Large intestine (tissue), 3 donors: Measurements from ENCODE around the gene H6PD. TPM values are rescaled to one million over a fixed set of nuclear protein-coding genes. Genes with fewer than 3 reads are reported as not detected.
A peak's percentile ranks its signal among the peaks of the same experiment; 100 is the strongest.

Experiments used
- DNase-seq, 2 donors: peaks; one replicate each; pipeline versions ENCODE4 v3.0.0 to v3.0.0-alpha.2; 2013
- H3K27ac ChIP-seq: one replicate; pipeline ENCODE4 v1.5.1; 2013; ENCODE audit warnings: low read length
- H3K27me3 ChIP-seq: 2 replicates; pipeline ENCODE4 v1.6.1; 2013; ENCODE audit warnings: low read length; ENCODE audit not compliant: control insufficient read depth, insufficient read depth
- H3K36me3 ChIP-seq: 2 replicates; pipeline ENCODE4 v1.6.1; 2013; ENCODE audit warnings: low read length; ENCODE audit not compliant: control insufficient read depth, insufficient read depth
- H3K4me1 ChIP-seq: one replicate; pipeline ENCODE4 v1.6.1; 2013; ENCODE audit warnings: low read length; ENCODE audit not compliant: control insufficient read depth, insufficient read depth
- H3K4me3 ChIP-seq: one replicate; pipeline ENCODE4 v1.5.1; 2013; ENCODE audit warnings: low read length
- H3K9me3 ChIP-seq: one replicate; pipeline ENCODE4 v1.6.1; 2013; ENCODE audit warnings: mild to moderate bottlenecking, low read depth, low read length, moderate library complexity; ENCODE audit not compliant: control insufficient read depth
- whole genome bisulfite sequencing: methylation state at CpG from one replicate; pipeline ENCODE4 v1.1.5; 2013; ENCODE audit warnings: low lambda C conversion rate; ENCODE audit not compliant: insufficient coverage; 5-methylcytosine and 5-hydroxymethylcytosine counted together
- polyA plus RNA-seq: library from polyadenylated mRNA; unstranded; fragments of 120-200 nt; gene quantifications from one replicate; pipeline ENCODE4 v1.2.1, GENCODE V29; 2013

Gene H6PD
- polyA plus RNA-seq, 1 donor, result 36.6 TPM

- Histone ChIP-seq H3K4me1 (no peaks in the 10 kb centered on the region), H3K27me3 (peaks cover 38% of the 10 kb centered on the region), H3K4me3 (no peak overlapping the region), H3K9me3 (no peaks in the 10 kb centered on the region), H3K27ac (no peak overlapping the region), H3K36me3 (no peaks in the 10 kb centered on the region)
- WGBS, result no CpG with 5 or more reads among the region's 8 CpGs
- no peak for DNase-seq
Observed at GRCh38 chr1:9195651-9196050, 38.9 kb upstream of the H6PD start.

- Histone ChIP-seq H3K4me3 (no peak overlapping the region), H3K27me3 (peaks cover 46% of the 10 kb centered on the region), H3K36me3 (no peaks in the 10 kb centered on the region), H3K4me1 (peaks cover 3% of the 10 kb centered on the region), H3K27ac (no peak overlapping the region), H3K9me3 (no peaks in the 10 kb centered on the region)
- DNase-seq, result peak in 1 of 2 donors; percentile 50
- WGBS, result no CpG with 5 or more reads among the region's 31 CpGs
Observed at GRCh38 chr1:9196129-9197040, 38.2 kb upstream of the H6PD start.

GRCh38 chr1:9197186-9198099, 37.1 kb upstream of the H6PD start:
- Histone ChIP-seq H3K27me3 (peaks cover 56% of the 10 kb centered on the region), H3K4me3 (no peak overlapping the region), H3K9me3 (no peaks in the 10 kb centered on the region), H3K27ac (no peak overlapping the region), H3K36me3 (no peaks in the 10 kb centered on the region), H3K4me1 (peaks cover 4% of the 10 kb centered on the region)
- no peak for DNase-seq
- no CpG with 5 or more reads among the region's 22 CpGs for WGBS

- WGBS, result no CpG with 5 or more reads among the region's 54 CpGs
Observed at GRCh38 chr1:9198538-9199361, 35.8 kb upstream of the H6PD start.

DNA sequence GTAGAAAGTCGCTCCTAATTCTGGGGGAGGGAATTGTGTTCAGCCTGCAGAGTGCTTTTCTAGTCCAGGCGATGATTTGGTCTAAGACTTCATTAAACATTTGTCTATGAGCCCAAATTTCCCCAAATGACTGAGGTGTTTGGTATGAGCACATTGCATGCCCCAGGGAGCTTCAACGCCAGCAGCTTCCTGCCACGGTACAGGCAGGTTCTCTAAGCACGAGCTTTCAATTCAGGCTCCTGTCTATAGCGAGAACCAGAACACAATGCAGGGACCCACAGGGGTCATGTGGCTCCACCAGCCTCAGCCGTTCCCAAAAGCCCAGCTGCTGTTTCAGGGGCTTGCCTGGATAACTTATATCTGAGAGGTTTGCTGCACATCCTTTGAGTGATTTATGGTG, 34.1 kb upstream of the H6PD start:
- H3K27me3 ChIP-seq, result peaks cover 75% of the 10 kb centered on the region
- H3K4me1 ChIP-seq, result peaks cover 8% of the 10 kb centered on the region
- no peaks in the 10 kb centered on the region for H3K36me3 ChIP-seq
- H3K4me3 ChIP-seq, result no peak overlapping the region
- no peak overlapping the region for H3K27ac ChIP-seq
- no CpG with 5 or more reads among the region's 7 CpGs for WGBS
- no peak for DNase-seq
- no peaks in the 10 kb centered on the region for H3K9me3 ChIP-seq

More at GRCh38 chr1:9198538-9199361, 35.8 kb upstream of the H6PD start:
- Histone ChIP-seq H3K9me3 (no peaks in the 10 kb centered on the region), H3K4me1 (peaks cover 4% of the 10 kb centered on the region), H3K36me3 (no peaks in the 10 kb centered on the region), H3K27ac (no peak overlapping the region), H3K27me3 (peaks cover 69% of the 10 kb centered on the region), H3K4me3 (no peak overlapping the region)
- DNase-seq, result no peak

DNA sequence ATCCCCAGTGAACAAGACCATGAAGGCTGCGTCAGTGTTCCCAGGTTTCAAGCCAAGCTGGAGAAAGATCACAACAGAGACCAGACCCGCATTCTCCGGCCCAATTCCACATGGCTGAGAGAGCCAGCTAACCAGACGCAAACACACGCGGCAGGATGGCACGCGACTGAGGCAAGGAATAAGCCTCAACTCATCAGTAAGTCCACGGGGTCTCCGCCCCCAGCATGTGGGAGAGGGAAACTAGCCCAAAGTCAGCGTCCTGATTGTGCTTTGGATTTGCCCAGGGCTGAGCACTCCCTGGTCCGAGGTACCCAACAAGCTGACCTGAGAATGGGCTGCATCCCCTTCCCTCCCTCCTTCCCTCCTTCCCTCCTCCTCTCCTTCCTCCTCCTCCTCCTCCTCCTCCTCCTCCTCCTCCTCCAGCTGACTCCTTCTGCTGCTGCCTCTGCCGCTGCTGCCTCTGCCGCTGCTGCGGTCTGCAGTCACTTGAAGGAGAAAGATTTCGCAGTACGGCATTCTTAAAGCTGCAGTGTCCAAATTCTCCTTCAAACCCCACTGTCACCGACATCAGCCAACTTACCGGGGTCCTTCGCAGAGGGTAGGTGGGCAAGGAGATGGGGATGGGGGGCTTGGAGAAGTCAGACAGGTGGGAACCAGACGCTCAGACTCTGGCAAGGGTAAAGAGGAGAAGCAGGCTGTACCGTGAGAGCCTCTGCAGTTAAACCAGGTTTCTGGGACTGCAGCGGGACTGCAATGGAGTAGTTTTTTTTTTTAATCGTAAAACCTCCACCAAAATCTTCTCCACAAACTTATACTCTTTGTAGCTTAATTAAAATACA, 33.0 kb upstream of the H6PD start:
- Histone ChIP-seq H3K27me3 (peaks cover 74% of the 10 kb centered on the region), H3K4me1 (peaks cover 8% of the 10 kb centered on the region), H3K36me3 (no peaks in the 10 kb centered on the region), H3K4me3 (no peak overlapping the region), H3K27ac (no peak overlapping the region), H3K9me3 (no peaks in the 10 kb centered on the region)
- 10% methylated on average over 2 of the region's 24 CpGs for WGBS
- DNase-seq, result no peak

GRCh38 chr1:9202240-9202870, 32.2 kb upstream of the H6PD start:
- Histone ChIP-seq H3K4me1 (peaks cover 8% of the 10 kb centered on the region), H3K4me3 (no peak overlapping the region), H3K27ac (no peak overlapping the region), H3K36me3 (no peaks in the 10 kb centered on the region), H3K27me3 (peaks cover 69% of the 10 kb centered on the region), H3K9me3 (no peaks in the 10 kb centered on the region)
- DNase-seq, result no peak
- WGBS, result no CpG with 5 or more reads among the region's 15 CpGs

- DNase-seq, result no peak
- no peak overlapping the region for H3K4me3 ChIP-seq
- peaks cover 57% of the 10 kb centered on the region for H3K27me3 ChIP-seq
- WGBS, result no CpG with 5 or more reads among the region's 11 CpGs
- peaks cover 8% of the 10 kb centered on the region for H3K4me1 ChIP-seq
- H3K9me3 ChIP-seq, result no peaks in the 10 kb centered on the region
- no peaks in the 10 kb centered on the region for H3K36me3 ChIP-seq
- no peak overlapping the region for H3K27ac ChIP-seq
Observed at GRCh38 chr1:9203511-9203982, 31.0 kb upstream of the H6PD start.

DNA sequence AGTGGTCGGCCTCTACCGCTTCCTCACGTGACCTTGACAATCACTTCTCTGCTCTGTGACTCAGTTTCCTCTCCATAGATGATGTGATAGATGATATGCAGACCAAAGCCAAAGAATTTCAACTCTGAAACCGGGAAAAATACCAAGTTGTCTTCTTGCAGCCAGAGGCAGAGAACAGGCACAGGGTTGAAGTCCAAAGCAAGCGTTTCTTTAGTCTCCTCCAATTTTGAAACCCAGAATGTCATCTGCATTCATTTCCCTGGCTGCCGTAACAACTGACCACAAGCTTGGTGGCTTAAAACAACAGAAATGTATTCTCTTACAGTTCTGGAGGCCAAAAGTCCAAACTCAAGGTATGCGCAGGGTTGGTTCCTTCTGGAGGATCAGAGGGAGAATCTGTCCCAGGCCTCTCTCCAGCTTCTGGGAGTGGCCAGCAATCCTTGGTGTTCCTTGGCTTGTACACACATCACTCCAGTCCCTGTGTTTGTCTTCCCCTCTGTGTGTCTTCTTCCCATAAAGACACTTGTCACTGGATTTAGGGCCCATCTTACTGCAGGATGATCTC, 30.3 kb upstream of the H6PD start:
- Histone ChIP-seq H3K36me3 (no peaks in the 10 kb centered on the region), H3K4me1 (peaks cover 8% of the 10 kb centered on the region), H3K9me3 (no peaks in the 10 kb centered on the region), H3K27ac (no peak overlapping the region), H3K27me3 (peaks cover 52% of the 10 kb centered on the region), H3K4me3 (no peak overlapping the region)
- no peak for DNase-seq
- WGBS, result no CpG with 5 or more reads among the region's 7 CpGs
